H1 (cell line): ENCODE data around the gene CX3CL1. TPM values are rescaled to one million over a fixed set of nuclear protein-coding genes. Genes with fewer than 3 reads are reported as not detected.
A peak's percentile ranks its signal among the peaks of the same experiment; 100 is the strongest.

Experiments
- CTCF ChIA-PET: fragments of 300-600 bp; sonication (Branson Sonifier 250); formaldehyde crosslinking; loops from one replicate; lab custom pipeline; 2021; ENCODE audit not compliant: partially characterized antibody; lab: Charles Lee
- POLR2A ChIA-PET: fragments of 300-600 bp; sonication (Branson Sonifier 250); formaldehyde crosslinking; loops from one replicate; lab custom pipeline; 2021; ENCODE audit warnings: inconsistent platforms; ENCODE audit not compliant: partially characterized antibody; lab: Charles Lee
- DNase-seq, 2 experiments: peaks; one replicate each; pipeline versions ENCODE4 v3.0.0 to v3.0.0-alpha.2; 2010 to 2022; ENCODE audit warnings: low spot score in 2 of 2, low read depth in 1 of 2, mixed read lengths in 1 of 2
- FAIRE-seq: peaks from 2 replicates; lab custom pipeline; 2011; peaks lifted over from hg19 to GRCh38; lab: Jason Lieb, UNC
- H2AFZ ChIP-seq: 2 replicates; pipeline ENCODE4 v1.8.1; 2012; ENCODE audit warnings: low read length, inconsistent platforms
- H2AK5ac ChIP-seq: 2 replicates; pipeline ENCODE4 v1.6.1; 2013; ENCODE audit warnings: low read depth, low read length
- H2BK120ac ChIP-seq: replicated peaks from 2 replicates; pipeline ENCODE3; 2013; ENCODE audit warnings: low read depth, low read length, inconsistent platforms
- H2BK12ac ChIP-seq: 2 replicates; pipeline ENCODE4 v1.6.1; 2013; ENCODE audit warnings: low read depth, low read length
- H2BK15ac ChIP-seq: 2 replicates; pipeline ENCODE4 v1.6.1; 2013; ENCODE audit warnings: low read length
- H2BK20ac ChIP-seq: 2 replicates; pipeline ENCODE4 v1.6.1; 2013; ENCODE audit warnings: low read length
- H2BK5ac ChIP-seq: 2 replicates; pipeline ENCODE4 v1.6.1; 2013; ENCODE audit warnings: low read depth, low read length
- H3K14ac ChIP-seq: 2 replicates; pipeline ENCODE4 v1.6.1; 2013; ENCODE audit warnings: inconsistent platforms; ENCODE audit not compliant: insufficient read length
- H3K18ac ChIP-seq: 2 replicates; pipeline ENCODE4 v1.6.1; 2013; ENCODE audit warnings: low read length; ENCODE audit errors: extremely low read depth
- H3K23ac ChIP-seq: 2 replicates; pipeline ENCODE4 v1.6.1; 2013; ENCODE audit warnings: inconsistent platforms; ENCODE audit not compliant: insufficient read length
- H3K23me2 ChIP-seq: 2 replicates; pipeline ENCODE4 v1.6.1; 2013; ENCODE audit warnings: low read depth, low read length
- H3K27ac ChIP-seq: 2 replicates; pipeline ENCODE4 v1.6.1; 2011; ENCODE audit warnings: low read depth, low read length, inconsistent platforms
- H3K27me3 ChIP-seq, 4 experiments: replicated peaks in 1 of 4; 1 replicate in 1 of 4; 2 replicates in 3 of 4; pipeline versions ENCODE4 v1.6.1 to v1.8.1; 2011 to 2013; ENCODE audit warnings: low read length in 3 of 4, mild to moderate bottlenecking in 3 of 4, inconsistent platforms in 2 of 4, mixed read lengths in 2 of 4, moderate library complexity in 1 of 4; ENCODE audit not compliant: control insufficient read depth in 3 of 4, insufficient read depth in 3 of 4; ENCODE audit errors: extremely low read depth in 1 of 4
- H3K36me3 ChIP-seq, 4 experiments: 2 replicates each; pipeline versions ENCODE4 v1.6.1 to v1.8.1; 2011 to 2013; ENCODE audit warnings: mild to moderate bottlenecking in 4 of 4, low read length in 3 of 4, moderate library complexity in 2 of 4, control low read depth in 1 of 4, inconsistent platforms in 1 of 4; ENCODE audit not compliant: insufficient read depth in 4 of 4, control insufficient read depth in 2 of 4
- H3K4ac ChIP-seq: replicated peaks from 2 replicates; pipeline ENCODE3; 2013; ENCODE audit warnings: low read length, low read depth, mixed read lengths, inconsistent platforms; ENCODE audit not compliant: insufficient read length
- H3K4me1 ChIP-seq, 4 experiments: replicated peaks in 1 of 4; 1 replicate in 1 of 4; 2 replicates in 3 of 4; pipeline versions ENCODE4 v1.6.1 to v1.8.1; 2011 to 2013; ENCODE audit warnings: low read length in 3 of 4, inconsistent platforms in 2 of 4, mixed read lengths in 1 of 4; ENCODE audit not compliant: insufficient read depth in 4 of 4, control insufficient read depth in 3 of 4
- H3K4me2 ChIP-seq, 2 experiments: 2 replicates each; pipeline versions ENCODE4 v1.6.1 to v1.8.1; 2011 to 2013; ENCODE audit warnings: low read depth in 2 of 2, low read length in 2 of 2, control low read depth in 1 of 2, inconsistent platforms in 1 of 2, mild to moderate bottlenecking in 1 of 2; ENCODE audit not compliant: insufficient read depth in 1 of 2
- H3K4me3 ChIP-seq, 4 experiments: fragments of 200-600, 300-600 bp in 1 of 4; sonication (generic), shearing (Covaris generic), sonication (Bioruptor Twin) in 1 of 4; 2 replicates each; pipeline versions ENCODE4 v1.5.1 to v1.8.1; 2011 to 2016; ENCODE audit warnings: low read length in 4 of 4, low read depth in 3 of 4, control low read depth in 2 of 4, inconsistent platforms in 2 of 4, mild to moderate bottlenecking in 2 of 4, mixed read lengths in 1 of 4, moderate library complexity in 1 of 4; ENCODE audit not compliant: insufficient read depth in 2 of 4; ENCODE audit errors: extremely low read depth in 1 of 4
- H3K56ac ChIP-seq: replicated peaks from 2 replicates; pipeline ENCODE3; 2013; ENCODE audit warnings: low read depth, mild to moderate bottlenecking, mixed read lengths, low read length, inconsistent platforms; ENCODE audit not compliant: insufficient read length
- H3K79me1 ChIP-seq: 2 replicates; pipeline ENCODE4 v1.6.1; 2013; ENCODE audit warnings: low read depth, low read length, control low read depth
- H3K79me2 ChIP-seq, 2 experiments: 2 replicates each; pipeline versions ENCODE4 v1.6.1 to v1.8.1; 2012 to 2013; ENCODE audit warnings: low read length in 2 of 2, mild to moderate bottlenecking in 2 of 2, inconsistent platforms in 1 of 2; ENCODE audit not compliant: insufficient read depth in 2 of 2, control insufficient read depth in 1 of 2
- H3K9ac ChIP-seq, 4 experiments: replicated peaks in 1 of 4; 1 replicate in 1 of 4; 2 replicates in 3 of 4; pipeline versions ENCODE4 v1.6.1 to v1.8.1; 2011 to 2013; ENCODE audit warnings: low read depth in 3 of 4, low read length in 3 of 4, control low read depth in 2 of 4, mild to moderate bottlenecking in 2 of 4, moderate library complexity in 2 of 4, inconsistent platforms in 1 of 4; ENCODE audit errors: extremely low read depth in 1 of 4
- H3K9me3 ChIP-seq, 2 experiments: 2 replicates each; pipeline versions ENCODE4 v1.6.1 to v1.8.1; 2012 to 2013; ENCODE audit warnings: mild to moderate bottlenecking in 2 of 2, moderate library complexity in 2 of 2, control low read depth in 1 of 2, inconsistent platforms in 1 of 2, low read depth in 1 of 2, low read length in 1 of 2, mixed read lengths in 1 of 2; ENCODE audit not compliant: insufficient read depth in 2 of 2
- H4K20me1 ChIP-seq, 2 experiments: replicated peaks in 1 of 2; 2 replicates each; pipeline versions ENCODE3 to v1.8.1; 2011 to 2013; ENCODE audit warnings: inconsistent platforms in 2 of 2, low read length in 2 of 2, mild to moderate bottlenecking in 1 of 2; ENCODE audit not compliant: insufficient read depth in 2 of 2, control insufficient read depth in 1 of 2
- H4K5ac ChIP-seq: 2 replicates; pipeline ENCODE4 v1.6.1; 2013; ENCODE audit warnings: low read length, low read depth, mixed read lengths, inconsistent platforms; ENCODE audit not compliant: insufficient read length
- H4K8ac ChIP-seq: 2 replicates; pipeline ENCODE4 v1.8.0; 2013; ENCODE audit warnings: mild to moderate bottlenecking, moderate library complexity, low read length, inconsistent platforms; ENCODE audit not compliant: insufficient read depth; ENCODE audit errors: extremely low read depth
- H4K91ac ChIP-seq: replicated peaks from 2 replicates; pipeline ENCODE3; 2013; ENCODE audit warnings: low read length, mixed read lengths, inconsistent platforms; ENCODE audit not compliant: insufficient read length
- BRCA1 ChIP-seq: IDR thresholded peaks from 2 replicates; pipeline ENCODE4 v1.6.1; 2012; ENCODE audit warnings: low read depth, low read length, improper control_type of control experiment
- JUN ChIP-seq: IDR thresholded peaks from 2 replicates; pipeline ENCODE4 v1.6.1; 2011; ENCODE audit warnings: low read depth, mild to moderate bottlenecking, improper control_type of control experiment, low read length
- RNF2 ChIP-seq: fragments of 200-900, 300-1000 bp; sonication (generic); IDR thresholded peaks from 2 replicates; pipeline ENCODE4 v1.7.1; 2016; ENCODE audit warnings: borderline replicate concordance, low read depth, mild to moderate bottlenecking, antibody characterized with exemption, low read length; ENCODE audit not compliant: poor library complexity, severe bottlenecking; ENCODE audit errors: missing control alignments
- SIN3A ChIP-seq, 2 experiments: IDR thresholded peaks in 1 of 2; conservative IDR thresholded peaks in 1 of 2; 2 replicates each; pipeline ENCODE4 v1.6.1; 2011 to 2012; ENCODE audit warnings: low read length in 2 of 2, improper control_type of control experiment in 1 of 2, low read depth in 1 of 2, mild to moderate bottlenecking in 1 of 2
- SIX5 ChIP-seq: IDR thresholded peaks from 2 replicates; pipeline ENCODE4 v1.6.1; 2011; ENCODE audit warnings: mild to moderate bottlenecking, low read depth, low read length
- WGBS, 2 experiments: shearing (Covaris generic) in 1 of 2; methylation state at CpG; one replicate each; pipeline versions ENCODE4 v1.1.6 to v1.1.7; 2013 to 2015; ENCODE audit warnings: low lambda C conversion rate in 2 of 2, mixed read lengths in 2 of 2, inconsistent platforms in 1 of 2, low coverage in 1 of 2, missing lambda C conversion rate in 1 of 2; ENCODE audit not compliant: insufficient replicate concordance in 2 of 2, insufficient coverage in 1 of 2, insufficient read length in 1 of 2; ENCODE audit errors: extremely low coverage in 1 of 2, missing lambda C conversion rate in 1 of 2; 5-methylcytosine and 5-hydroxymethylcytosine counted together
- polyA plus RNA-seq, 7 experiments: library from polyadenylated mRNA; depleted of rRNA in 3 of 7; stranded (reverse) in 5 of 7; unstranded in 2 of 7; fragments of >200 nt in 5 of 7; fragments of 200-250 nt in 2 of 7; gene quantifications; 1 replicate in 5 of 7; 2 replicates in 1 of 7; 4 replicates in 1 of 7; pipeline versions ENCODE4 v1.2.1 to v1.2.3, GENCODE V29; 2011 to 2013; ENCODE audit warnings: missing spikeins in 2 of 7, mixed read lengths in 2 of 7
- total RNA-seq: library from RNA; stranded (reverse); fragmentation: NEBNext Ultra II Directional; extraction: Animal tissue kit (Norgen Biotek cat#: 25700); gene quantifications from 2 replicates; pipeline ENCODE4 v1.2.1, GENCODE V29; 2021

Gene CX3CL1
- total and polyA plus RNA-seq, 2 of the 8 experiments (the other 6 are each of a cell fraction or from before 2014, with no cell fraction given), result 1.4 to 3.0 TPM

- Histone ChIP-seq H3K14ac (no peak overlapping the region), H4K91ac (no peak overlapping the region), H3K9me3 (no peaks in the 10 kb centered on the region), H3K56ac (peak overlapping the region; percentile 90), H3K9ac (no peak overlapping the region), H3K36me3 (no peaks in the 10 kb centered on the region), H3K18ac (no peak overlapping the region), H4K8ac (no peak overlapping the region), H3K27me3 (no peaks in the 10 kb centered on the region; a peak in 1 of 7 replicates), H4K5ac (no peak overlapping the region), H2AK5ac (no peak overlapping the region), H2BK120ac (no peak overlapping the region), H3K4me2 (no peak overlapping the region), H3K27ac (no peak overlapping the region), H3K79me2 (no peaks in the 10 kb centered on the region), H2BK15ac (no peak overlapping the region), H3K79me1 (no peaks in the 10 kb centered on the region), H2BK20ac (no peak overlapping the region), H4K20me1 (peaks cover 0 to 8% of the 10 kb centered on the region in 2 experiments), H3K23ac (no peak overlapping the region), H3K4ac (no peak overlapping the region), H2BK12ac (no peak overlapping the region), H3K4me3 (no peak overlapping the region), H3K23me2 (peaks cover 6% of the 10 kb centered on the region), H3K4me1 (peaks cover 0 to 2% (median 1%) of the 10 kb centered on the region in 4 experiments; a peak in 1 of 7 replicates), H2AFZ (no peak overlapping the region), H2BK5ac (no peak overlapping the region)
- no peak for DNase-seq
- FAIRE-seq, result no peak
- 81 to 100% methylated on average over 1 to 7 of the region's 7 CpGs for WGBS, 2 experiments
- ChIA-PET CTCF (interaction anchor here (0.8 to 1.1 kb wide), 3 partner anchors 15 to 304 kb away, joined by 3 read pairs; no protein-coding TSS in a partner anchor), POLR2A (no interaction called here)
- TF ChIP-seq JUN, result no peak
- no peak for TF ChIP-seq SIX5
- no peak for TF ChIP-seq BRCA1
- no peak for TF ChIP-seq SIN3A (conservative IDR thresholded peaks at IDR 0.05 in 1 of 2, IDR thresholded peaks at IDR 0.05 in 1 of 2; ENCODE audit: low read depth in 1 of 2, low read length in 2 of 2)
- TF ChIP-seq RNF2, result no peak
Observed at GRCh38 chr16:57388359-57389086, 16.2 kb downstream of the CX3CL1 start.
